Nephron progenitor cell (in vitro differentiated cells): ENCODE measurements around the gene VPS39.

ENCODE experiments used
- DNase-seq: peaks from one replicate; pipeline ENCODE4 v3.0.0; 2021
- H3K27ac Mint-ChIP-seq: 2 replicates; pipeline ENCODE4 v1.8.0; 2021; ENCODE audit warnings: mild to moderate bottlenecking, moderate library complexity, mixed read lengths
- H3K27me3 Mint-ChIP-seq: 2 replicates; pipeline ENCODE4 v1.8.0; 2021; ENCODE audit warnings: mild to moderate bottlenecking, low read depth, mixed read lengths; ENCODE audit not compliant: poor library complexity
- H3K36me3 Mint-ChIP-seq: 2 replicates; pipeline ENCODE4 v1.8.0; 2021; ENCODE audit warnings: low read depth, mixed read lengths
- H3K4me1 Mint-ChIP-seq: 2 replicates; pipeline ENCODE4 v1.8.0; 2021; ENCODE audit warnings: mixed read lengths
- H3K4me3 Mint-ChIP-seq: 2 replicates; pipeline ENCODE4 v1.8.0; 2021; ENCODE audit warnings: mild to moderate bottlenecking, moderate library complexity, mixed read lengths
- H3K9me3 Mint-ChIP-seq: 2 replicates; pipeline ENCODE4 v1.8.0; 2021; ENCODE audit warnings: mild to moderate bottlenecking, moderate library complexity, mixed read lengths
- TF ChIP-seq, protein P1 (sequence below): fragments of 200-600 bp; sonication (generic); IDR thresholded peaks from 2 replicates; pipeline ENCODE4 v1.5.0; 2021; ENCODE audit warnings: antibody characterized with exemption

VPS39 gene

DNA sequence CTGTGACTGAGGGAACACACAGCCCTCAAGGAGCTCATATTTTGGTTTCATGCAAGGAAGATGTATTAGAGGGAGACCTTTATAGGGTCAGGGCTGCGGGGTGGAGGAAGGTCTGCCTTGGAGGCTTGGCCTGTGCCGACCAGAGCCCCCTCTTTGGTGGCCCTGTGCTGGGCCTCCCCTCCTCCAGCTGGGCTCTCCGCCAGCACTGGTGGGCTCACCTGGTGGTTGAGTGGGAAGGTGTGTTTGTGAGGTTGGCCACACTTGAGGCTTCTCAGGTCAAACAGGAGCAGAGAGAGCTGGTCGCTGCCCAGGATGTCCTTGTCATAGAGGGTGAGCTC, 54.3 kb downstream of the VPS39 start:
- DNase-seq = no peak
- Mint-ChIP-seq H3K9me3 (no peaks in the 10 kb centered on the region), H3K27me3 (peaks cover 6% of the 10 kb centered on the region), H3K4me1 (peaks cover 52% of the 10 kb centered on the region), H3K36me3 (peaks cover 4% of the 10 kb centered on the region), H3K27ac (no peak overlapping the region), H3K4me3 (no peak overlapping the region)
- TF ChIP-seq, protein P1, sequence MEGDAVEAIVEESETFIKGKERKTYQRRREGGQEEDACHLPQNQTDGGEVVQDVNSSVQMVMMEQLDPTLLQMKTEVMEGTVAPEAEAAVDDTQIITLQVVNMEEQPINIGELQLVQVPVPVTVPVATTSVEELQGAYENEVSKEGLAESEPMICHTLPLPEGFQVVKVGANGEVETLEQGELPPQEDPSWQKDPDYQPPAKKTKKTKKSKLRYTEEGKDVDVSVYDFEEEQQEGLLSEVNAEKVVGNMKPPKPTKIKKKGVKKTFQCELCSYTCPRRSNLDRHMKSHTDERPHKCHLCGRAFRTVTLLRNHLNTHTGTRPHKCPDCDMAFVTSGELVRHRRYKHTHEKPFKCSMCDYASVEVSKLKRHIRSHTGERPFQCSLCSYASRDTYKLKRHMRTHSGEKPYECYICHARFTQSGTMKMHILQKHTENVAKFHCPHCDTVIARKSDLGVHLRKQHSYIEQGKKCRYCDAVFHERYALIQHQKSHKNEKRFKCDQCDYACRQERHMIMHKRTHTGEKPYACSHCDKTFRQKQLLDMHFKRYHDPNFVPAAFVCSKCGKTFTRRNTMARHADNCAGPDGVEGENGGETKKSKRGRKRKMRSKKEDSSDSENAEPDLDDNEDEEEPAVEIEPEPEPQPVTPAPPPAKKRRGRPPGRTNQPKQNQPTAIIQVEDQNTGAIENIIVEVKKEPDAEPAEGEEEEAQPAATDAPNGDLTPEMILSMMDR = no peak

DNA sequence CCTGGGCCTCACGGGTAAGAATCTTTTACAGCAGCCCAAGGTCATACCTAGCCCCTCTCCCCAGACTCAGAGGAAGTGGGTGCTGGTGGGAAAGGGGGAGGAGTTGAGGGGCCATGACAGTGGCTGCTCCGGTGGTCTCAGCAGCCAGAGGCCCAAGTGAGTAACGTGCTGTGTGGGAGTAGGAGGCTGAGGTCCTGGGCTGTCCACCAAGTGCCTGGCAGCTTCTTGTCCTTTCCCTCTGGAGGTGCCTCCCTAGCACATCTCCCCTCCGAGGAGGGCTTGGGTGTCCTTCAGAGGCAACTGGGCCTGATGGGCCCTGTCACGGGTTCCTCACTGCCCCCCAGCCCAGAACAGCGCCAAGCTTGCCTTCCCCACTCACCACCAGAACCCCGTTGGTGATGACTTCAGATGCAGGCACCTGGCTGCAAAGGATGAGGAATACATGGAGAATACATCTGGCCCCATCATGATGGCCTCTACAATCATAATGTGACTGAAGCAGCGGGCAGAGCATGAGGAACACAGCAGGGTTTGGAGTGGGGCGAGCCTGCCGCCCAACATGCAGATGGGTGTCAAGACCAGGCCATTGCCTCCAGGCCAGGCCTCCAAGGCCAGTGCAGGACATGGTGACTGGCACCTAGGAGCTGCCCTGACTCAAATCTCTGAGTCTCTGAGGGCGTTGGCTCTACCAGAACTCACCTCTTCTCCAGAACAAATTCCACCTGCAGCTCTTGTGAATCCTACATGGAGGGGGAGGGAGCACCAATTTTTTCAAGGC, 55.0 kb downstream of the VPS39 start:
- Mint-ChIP-seq H3K27me3 (peaks cover 11% of the 10 kb centered on the region), H3K4me1 (peaks cover 59% of the 10 kb centered on the region), H3K36me3 (no peaks in the 10 kb centered on the region), H3K4me3 (no peak overlapping the region), H3K9me3 (no peaks in the 10 kb centered on the region), H3K27ac (no peak overlapping the region)
- no peak for DNase-seq
- TF ChIP-seq, protein P1 = no peak

DNA sequence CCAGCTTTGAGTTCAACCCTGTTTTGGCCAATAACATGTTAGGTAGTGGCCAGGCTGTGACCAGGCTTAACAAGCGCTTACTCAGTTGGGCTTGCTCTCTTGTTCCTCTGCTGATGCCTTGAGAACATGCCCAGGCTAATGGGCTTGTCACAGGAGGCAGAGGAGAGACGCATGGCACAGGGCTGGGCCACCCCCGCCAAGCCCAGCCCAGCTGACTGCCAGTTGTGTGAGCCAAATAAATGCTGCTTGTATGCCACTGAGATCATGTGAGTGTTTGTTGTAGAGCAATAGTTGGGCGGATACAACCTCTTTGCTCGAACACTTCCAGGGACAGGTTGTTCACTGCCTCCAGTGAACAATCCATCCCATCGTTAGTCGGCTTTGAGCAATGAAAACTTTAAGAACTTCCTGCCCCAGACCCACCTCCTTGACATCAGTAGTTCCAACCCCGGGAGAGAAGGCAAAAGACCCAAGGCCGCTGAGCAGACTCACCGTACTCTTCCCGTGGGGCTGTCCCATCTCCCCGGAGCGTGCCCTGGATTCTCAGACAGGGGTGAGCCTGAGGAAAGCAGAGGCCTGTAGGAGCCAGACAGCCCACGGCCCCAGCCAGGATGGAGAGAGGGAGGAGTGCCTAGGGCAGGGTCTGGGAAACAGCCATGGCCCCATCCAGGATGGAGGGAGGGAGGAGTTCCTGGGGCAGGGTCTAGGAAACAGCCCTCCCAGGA, 55.7 kb downstream of the VPS39 start:
- H3K27me3 Mint-ChIP-seq = peaks cover 11% of the 10 kb centered on the region

DNA sequence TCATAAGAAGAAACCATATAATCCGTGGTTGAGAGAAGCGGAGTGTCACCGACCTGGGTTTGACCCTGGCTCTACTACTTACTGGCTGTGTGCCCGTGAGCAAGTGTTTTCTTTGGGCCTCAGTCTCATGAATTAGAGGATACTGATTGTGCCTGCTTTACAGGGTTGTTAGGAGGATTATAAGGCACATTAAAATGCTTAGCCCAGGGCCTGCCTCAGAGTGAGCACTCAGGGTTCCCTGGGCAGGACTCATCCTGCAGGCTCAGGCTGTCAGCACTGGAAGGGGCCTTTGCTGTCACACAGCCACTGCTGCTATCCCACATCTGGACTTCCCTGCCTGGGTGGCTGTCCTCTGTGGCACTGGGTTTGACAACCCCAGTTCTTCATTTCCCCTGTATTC, 56.4 kb downstream of the VPS39 start:
- H3K9me3 Mint-ChIP-seq = no peaks in the 10 kb centered on the region
- no peaks in the 10 kb centered on the region for H3K36me3 Mint-ChIP-seq
- H3K4me1 Mint-ChIP-seq = peaks cover 70% of the 10 kb centered on the region
- DNase-seq = no peak
- TF ChIP-seq, protein P1 = no peak
- H3K27me3 Mint-ChIP-seq = peaks cover 11% of the 10 kb centered on the region
- H3K4me3 Mint-ChIP-seq = no peak overlapping the region
- no peak overlapping the region for H3K27ac Mint-ChIP-seq

More for the DNA sequence above, 55.7 kb downstream of the VPS39 start:
- H3K4me3 Mint-ChIP-seq = no peak overlapping the region
- no peaks in the 10 kb centered on the region for H3K9me3 Mint-ChIP-seq
- H3K4me1 Mint-ChIP-seq = peaks cover 64% of the 10 kb centered on the region
- no peak overlapping the region for H3K27ac Mint-ChIP-seq
- no peak for DNase-seq
- TF ChIP-seq, protein P1 = no peak
- no peaks in the 10 kb centered on the region for H3K36me3 Mint-ChIP-seq

DNA sequence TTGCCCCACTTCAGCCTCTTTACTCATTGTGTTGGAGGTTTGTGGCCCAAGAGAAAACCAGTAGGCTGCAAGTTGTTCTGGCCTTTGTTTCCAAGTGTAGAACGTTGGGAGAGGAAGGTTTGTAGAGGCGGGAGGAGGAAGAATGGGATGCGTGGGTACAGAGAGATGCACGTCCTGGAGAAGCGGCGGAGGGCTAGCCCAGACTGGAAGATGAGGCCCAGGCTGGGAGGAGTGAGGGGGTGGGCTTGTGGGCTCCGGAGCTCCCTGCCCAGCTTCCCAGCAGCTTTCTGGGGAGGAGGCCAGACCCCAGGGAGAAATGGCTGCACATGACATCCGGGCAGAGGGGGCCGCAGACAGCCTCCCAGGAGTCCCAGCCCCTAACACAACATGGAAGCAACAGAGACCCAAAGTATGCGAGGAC, 57.0 kb downstream of the VPS39 start:
- H3K36me3 Mint-ChIP-seq = no peaks in the 10 kb centered on the region
- peaks cover 11% of the 10 kb centered on the region for H3K27me3 Mint-ChIP-seq
- no peak for DNase-seq
- TF ChIP-seq, protein P1 = no peak
- no peak overlapping the region for H3K4me3 Mint-ChIP-seq
- no peaks in the 10 kb centered on the region for H3K9me3 Mint-ChIP-seq
- peaks cover 70% of the 10 kb centered on the region for H3K4me1 Mint-ChIP-seq
- H3K27ac Mint-ChIP-seq = peak overlapping the region; percentile 92
